NCI-H524 treated with DMSO at 0.1 percent for 48 hours (cell line): Measurements from ENCODE around the gene ALPL.
"Not testable (repeated sequence)": the region's sequence is repeated elsewhere in the genome, so short reads cannot be mapped to it uniquely, and the experiment has no call there.

Experiments used
- DNase-seq: peaks from one replicate; lab custom pipeline; 2025; lab: John Stamatoyannopoulos, UW

The ALPL gene

DNA sequence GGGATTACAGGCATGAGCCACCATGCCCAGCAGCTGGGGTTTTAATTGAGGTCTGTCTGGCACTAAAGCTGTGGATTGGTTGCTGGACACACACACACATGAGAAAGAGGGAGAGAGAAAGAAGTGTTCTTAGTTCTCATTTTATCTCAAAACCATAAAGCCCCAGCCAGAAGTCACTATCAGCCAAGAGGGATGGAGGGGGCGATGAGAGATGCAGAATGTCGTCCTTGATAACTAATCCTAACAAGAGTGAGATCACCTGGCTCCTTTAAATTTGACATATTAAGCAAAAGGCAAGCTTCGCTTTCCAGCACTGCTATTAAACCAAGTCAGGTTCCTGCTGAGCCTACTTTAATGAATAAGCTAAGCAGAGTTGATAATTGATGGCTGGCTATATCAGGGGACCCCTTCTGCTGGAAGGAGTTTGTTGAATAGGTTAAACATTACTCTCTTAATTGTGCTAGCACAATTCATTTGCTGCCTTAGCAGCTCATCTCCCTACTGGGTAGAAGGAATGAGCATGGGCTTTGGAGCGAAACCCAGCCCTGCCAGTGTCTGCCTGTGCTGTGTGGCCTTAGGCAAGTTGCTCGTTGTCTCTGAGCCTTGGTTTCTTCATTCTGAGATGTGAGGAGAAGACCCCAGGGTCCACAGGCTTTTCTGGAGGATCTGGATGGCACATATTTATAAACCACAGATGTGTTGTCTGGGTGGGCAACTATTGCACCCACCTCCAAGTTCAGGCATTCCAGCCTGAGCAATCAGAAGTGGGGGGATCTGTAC, 50.8 kb downstream of the ALPL start:
- no peak for DNase-seq

DNA sequence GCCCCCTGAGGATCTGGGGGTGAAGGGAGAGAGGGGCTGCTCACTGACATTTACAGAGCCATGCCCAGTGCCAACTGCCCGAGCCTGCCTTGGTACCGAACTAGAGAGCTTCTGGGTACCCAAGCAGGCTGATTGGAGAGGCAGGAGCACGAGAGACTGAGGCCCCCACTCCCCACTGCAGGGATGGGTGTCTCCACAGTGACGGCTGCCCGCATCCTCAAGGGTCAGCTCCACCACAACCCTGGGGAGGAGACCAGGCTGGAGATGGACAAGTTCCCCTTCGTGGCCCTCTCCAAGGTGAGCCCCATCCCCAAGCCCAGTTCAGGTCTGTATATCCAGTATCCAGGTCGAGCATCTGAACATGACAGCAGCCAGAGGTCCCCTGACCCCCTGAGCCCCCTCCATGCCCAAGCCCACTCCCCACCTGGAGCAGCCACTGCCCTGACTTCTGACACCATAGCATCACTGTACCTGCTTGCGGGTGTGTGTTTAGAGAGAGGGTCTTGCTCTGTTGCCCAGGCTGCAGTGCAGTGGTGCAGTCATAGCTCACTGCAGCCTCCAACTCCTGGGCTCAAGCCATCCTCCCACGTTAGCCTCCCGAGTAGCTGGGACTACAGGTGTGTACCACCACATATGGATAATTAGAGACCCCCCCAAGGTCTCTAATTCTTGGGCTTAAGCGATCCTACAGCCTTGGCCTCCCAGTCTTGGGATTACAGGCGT, 51.9 kb downstream of the ALPL start:
- no peak for DNase-seq

DNA sequence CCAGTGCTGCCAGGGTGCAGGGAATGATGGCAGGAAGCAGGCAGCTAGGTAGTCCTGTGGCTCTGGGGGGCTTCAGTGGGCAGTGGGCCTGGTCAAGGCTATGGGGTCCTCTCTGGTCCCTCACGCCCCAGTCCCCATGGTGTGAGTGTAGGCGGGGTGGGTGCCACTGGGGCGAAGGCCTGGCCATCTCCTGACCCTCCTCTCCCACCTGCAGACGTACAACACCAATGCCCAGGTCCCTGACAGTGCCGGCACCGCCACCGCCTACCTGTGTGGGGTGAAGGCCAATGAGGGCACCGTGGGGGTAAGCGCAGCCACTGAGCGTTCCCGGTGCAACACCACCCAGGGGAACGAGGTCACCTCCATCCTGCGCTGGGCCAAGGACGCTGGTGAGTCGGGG, 53.7 kb downstream of the ALPL start:
- no peak for DNase-seq

DNA sequence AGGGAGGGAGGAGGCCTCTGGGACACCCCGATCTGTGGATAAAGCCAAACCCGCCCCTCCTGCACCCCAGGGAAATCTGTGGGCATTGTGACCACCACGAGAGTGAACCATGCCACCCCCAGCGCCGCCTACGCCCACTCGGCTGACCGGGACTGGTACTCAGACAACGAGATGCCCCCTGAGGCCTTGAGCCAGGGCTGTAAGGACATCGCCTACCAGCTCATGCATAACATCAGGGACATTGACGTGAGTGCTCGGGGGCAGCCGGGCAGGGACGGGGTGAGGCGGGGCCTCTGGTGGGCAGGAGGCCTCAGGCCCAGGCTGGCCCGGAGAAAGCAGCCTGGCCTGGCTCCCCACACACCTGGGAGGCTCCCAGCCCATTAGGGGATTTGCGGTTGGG, 54.7 kb downstream of the ALPL start:
- no peak for DNase-seq

DNA sequence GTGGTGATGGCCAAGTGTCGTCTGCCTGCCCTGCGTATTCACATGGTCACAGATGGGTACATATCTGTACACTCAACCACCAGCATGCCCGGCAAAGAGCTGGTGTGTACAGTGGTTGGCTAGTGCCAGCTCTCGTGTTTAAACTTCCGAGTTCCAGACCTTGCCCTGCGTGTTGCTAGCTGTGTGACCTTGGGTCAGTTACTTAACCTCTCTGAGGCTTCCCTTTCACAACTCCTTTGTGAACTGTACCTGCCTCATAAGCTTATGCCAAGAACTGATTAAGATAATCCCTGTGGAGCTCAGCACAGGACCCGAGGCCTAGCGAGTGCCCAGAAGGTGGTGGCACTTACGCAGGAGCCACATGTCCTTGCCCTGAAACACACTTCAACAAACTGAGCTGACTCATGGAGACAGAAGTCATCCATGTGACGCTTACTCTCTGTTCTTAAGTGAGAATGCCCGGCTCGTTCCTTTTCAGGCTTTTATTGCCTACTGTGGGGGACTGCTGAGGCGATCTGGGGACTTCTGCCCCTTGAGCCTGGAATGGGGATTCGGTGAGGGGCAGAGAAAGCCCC, 55.4 kb downstream of the ALPL start:
- DNase-seq, result no peak

DNA sequence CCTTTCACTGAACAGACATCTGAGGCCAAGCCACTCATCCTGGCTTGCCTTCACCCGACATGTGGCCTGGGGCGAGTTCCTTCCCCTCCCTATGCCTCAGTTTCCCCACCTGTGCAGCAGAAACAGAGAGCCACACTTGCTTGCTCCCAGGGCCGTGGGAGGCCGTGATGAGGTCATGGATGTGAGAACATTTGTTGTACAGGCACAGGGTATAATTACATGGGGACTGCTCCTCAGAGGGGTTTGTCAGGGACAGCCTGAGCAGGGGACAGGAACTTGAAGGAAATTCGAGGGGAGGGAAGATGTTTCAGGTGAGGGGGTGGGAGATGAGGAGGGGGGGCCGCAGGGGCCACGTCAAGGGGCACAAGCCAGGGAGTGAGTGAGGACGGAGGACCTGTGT, 56.1 kb downstream of the ALPL start:
- DNase-seq, result no peak

DNA sequence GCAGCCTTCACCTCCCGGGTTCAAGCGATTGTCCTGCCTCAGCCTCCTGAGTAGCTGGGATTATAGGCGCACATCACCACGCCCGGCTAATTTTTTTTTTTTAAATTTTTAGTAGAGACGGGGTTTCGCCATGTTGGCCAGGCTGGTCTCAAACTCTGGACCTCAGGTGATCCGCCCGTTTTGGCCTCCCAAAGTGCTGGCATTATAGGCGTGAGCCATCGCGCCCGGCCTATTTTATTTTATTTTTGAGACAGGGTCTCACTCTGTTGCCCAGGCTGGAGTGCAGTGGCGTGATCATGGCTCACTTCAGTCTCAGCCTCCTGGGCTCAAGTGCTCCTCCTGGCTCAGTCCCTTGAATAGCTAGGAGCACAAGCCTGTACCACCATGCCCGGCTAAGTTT, 57.1 kb downstream of the ALPL start:
- not testable (repeated sequence) for DNase-seq

DNA sequence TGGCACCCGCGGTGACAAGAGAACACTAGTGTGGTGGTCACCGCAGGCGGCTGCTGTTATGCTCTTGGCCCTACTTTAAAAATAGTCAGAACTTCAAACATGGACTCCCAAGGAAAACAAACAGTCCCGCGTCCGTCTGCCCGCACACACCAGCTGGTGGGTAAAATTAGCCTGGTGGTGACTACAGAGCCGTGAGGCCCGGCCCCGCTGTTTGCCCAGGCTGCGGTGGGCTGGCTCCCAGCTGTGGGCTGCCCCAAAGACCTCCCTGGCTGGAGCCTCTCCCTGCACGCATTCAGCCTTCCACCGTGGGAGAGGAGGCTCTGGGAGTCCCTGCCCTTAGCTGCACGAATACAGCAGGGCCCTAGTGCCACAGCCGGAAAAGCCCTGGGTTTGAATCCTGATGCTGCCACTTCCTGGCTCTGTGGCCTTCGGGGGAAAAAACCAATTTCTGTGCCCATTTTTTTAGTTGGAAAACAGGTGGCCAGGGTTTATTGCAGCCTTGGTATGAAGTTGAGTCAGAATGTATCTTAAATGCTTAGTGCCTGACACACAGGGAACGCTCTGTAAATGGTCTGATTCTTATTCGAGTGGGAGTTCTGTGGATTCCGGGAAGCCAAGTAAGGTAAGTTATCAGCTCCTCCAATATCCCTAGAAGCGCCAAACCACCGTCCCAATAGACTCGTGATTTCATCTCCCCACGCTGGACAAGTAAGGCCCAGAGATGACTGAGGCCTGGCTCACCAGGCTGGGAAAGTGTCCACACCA, 58.2 kb downstream of the ALPL start:
- DNase-seq, result no peak

DNA sequence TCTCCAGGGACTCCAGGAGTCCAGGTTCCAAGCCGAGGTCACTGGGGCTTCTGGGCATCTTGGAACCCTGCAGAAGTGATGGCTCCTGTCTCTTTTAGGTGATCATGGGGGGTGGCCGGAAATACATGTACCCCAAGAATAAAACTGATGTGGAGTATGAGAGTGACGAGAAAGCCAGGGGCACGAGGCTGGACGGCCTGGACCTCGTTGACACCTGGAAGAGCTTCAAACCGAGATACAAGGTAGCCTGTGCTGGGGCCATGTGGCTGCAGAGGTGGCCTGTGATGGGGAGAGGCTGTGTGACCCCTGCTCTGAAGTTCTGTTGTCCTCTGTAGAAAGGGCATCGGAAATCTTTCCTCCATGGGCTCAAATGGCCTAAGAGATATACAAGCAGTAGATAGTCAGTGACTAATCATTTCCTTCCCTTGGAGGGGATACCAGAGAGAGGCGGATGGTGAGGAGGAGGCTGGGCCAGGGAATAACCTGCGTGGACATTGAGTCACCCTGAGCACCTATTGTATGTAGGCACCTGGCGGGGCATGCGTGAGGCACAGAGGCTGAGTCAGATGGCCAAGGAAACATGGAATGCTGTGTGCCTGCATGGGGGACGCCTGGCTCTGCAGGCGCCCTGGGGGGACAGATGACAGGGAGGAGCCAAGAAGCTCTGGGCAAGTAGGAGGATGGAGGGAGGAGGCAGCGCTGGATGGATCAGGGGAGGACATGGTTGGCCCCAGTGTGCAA, 59.0 kb downstream of the ALPL start:
- DNase-seq, result peak; percentile 31

DNA sequence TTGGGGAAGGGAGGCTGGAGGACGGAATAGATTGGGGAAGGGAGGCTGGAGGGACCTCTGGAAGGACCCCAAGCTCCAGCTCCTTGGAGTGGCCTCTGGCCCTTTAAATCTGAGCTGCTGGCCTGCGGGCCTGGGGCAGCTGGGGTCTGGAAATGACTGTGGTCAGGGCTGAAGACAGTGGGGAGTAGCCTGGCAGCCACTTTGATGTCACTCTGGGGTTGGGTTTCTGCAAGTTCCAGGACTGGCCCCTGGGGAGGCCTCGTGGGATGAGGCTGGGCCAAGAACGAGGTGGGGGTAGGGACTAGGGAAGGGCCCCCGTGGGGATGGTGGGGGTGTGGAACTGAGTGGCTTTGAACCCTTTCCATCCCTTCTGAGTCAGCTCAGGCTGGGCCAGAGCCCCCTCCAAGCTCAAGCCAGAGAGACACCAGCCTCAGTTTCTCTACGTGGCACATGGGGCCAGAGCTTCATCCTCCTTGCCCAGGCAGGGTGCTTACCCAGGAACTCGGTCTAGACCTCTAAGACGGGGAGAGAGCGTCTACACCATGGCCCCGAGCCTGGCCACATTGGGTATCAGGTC, 59.7 kb downstream of the ALPL start:
- no peak for DNase-seq

DNA sequence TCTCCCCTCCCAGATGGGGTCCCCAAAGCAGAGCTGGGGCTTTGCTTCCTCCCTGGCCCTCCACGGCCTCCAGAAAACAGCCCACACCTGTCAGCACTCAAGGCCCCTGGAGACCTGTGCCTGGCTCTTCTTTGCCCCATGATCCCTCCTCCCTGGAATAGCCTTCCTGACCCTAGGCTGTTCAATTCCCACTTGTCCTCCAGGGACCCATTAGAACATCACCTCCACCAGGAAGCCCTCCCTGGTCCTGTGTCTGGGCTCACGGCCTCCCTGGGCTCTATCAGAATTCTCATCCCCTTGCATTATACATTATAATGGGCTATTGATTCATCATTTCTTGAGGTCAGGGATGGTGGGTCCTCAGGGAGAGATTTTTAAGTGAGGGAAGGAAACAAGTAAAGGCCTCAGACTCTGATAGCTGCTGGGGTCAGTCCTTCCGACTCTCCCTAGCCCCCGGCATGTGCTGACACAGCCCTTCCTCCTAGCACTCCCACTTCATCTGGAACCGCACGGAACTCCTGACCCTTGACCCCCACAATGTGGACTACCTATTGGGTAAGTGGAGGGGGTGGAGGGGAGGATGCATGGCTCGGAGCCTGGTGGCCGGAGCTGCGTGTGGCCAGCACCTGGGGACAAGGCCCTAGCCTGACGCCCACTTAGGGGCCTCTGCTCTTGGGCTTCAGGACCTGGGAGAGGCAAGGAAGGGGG, 60.8 kb downstream of the ALPL start:
- no peak for DNase-seq

DNA sequence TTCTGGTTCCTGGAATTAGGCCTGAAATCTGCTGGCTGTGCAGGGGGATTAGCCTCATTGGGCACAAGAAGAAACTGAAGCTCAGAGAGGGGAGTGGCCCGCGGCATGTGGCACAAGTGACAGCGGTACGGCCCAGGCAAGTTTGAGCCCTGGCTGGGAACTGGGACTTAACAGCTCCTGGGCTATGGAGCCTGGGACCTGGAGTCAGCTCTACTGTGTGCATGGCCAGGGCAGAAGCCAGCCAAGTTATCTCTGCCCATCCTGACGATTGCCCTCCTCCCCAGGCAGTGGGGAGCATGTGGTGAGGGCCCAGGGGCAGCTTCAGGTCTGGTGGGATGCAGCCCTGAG, 61.3 kb downstream of the ALPL start:
- no peak for DNase-seq

DNA sequence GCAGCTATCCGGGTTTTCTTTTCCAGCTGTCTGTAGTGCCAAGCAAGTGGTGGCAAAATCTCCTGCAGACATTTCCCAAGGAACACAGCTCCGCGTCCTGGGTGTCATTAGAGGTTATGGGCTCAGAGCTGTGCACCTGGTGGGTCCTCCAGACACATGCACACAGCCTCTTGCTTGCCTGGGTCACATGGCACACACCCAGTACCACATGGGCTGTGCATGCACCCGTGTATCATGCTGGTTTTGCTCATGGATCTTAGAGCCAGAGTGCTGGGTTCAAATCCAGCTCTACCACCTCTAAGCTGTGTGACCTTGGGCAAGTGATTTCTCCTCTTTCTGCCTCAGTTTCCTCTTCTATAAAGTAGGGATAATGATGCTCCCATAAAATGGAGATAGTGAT, 61.7 kb downstream of the ALPL start:
- no peak for DNase-seq

DNA sequence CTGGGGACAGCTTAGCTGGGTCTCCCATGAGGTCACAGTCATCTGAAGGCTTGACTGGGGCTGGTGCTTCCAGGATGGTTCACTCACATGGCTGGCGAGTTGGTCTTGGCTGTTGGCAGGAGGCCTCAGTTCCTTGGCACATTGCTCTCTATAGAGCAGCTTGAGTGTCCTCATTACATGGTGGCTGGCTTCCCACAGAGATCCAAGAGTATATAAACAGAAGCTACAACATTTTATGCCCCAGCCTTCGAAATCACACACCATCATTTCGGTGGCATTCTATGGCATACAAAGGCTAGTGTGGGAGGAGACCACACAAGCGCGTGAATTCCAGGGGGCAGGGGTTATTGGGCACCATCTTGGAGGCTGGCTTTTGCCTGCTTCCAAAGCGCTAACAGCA, 63.0 kb downstream of the ALPL start:
- DNase-seq, result no peak

DNA sequence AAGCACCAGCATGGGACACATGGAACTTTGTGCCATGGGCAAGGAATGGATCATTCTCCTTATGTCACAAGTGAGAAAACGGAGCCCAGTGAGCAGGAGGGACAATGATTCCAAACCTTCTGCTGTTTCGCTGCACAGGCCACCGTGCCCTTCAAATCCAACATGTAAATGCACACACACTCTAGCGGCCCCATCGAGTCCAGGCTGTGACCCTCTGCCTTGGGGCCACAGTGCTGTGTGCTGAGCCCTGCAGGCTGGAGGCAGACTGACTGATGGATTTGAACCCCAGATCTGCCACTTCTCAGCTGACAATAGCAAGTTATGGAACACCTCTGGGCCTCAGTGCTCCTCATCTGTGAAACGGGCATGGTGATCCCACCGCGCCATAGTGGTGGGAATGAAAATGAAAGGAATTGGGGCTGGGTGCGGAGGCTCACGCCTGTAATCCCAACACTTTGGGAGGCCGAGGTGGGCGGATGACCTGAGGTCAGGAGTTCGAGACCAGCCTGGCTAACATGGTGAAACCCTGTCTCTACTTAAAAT, 63.6 kb downstream of the ALPL start:
- DNase-seq, result no peak

DNA sequence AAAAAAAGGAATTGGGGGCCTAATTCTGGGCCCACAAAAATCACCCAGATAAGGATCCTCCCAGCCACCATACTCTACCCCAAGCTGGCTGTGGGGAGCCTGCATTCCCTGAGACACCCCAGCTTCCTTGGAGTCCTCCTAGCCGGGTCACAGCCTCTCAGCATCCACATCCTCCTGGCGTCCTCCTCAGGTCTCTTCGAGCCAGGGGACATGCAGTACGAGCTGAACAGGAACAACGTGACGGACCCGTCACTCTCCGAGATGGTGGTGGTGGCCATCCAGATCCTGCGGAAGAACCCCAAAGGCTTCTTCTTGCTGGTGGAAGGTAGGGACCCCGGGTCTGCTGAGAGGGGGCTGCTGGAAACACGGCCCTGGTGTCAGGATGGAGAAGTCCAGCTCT, 64.3 kb downstream of the ALPL start:
- no peak for DNase-seq

DNA sequence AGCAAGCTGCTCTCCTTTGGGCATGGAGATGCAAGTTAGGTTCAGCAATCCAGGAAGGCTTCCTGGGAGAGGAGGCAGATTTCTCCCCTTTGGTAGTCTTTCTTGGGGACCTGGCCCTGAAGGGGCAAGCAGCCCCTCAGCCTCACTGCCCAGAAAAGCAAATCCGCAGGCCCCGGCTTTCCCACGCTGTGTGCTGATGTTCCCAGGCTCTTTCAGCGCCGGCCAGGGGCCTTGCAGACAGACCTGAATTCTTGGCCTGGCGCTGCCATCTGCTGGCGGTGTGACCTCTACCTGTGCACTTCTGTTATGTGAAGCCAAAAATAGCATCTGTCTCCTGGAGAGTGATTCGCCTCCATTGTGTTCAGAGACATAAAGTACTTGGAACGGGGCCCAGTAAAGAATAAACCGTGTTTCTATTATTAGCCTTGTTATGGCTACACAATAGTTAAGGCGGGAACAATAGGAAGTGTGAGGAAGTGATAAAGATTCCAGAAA, 64.8 kb downstream of the ALPL start:
- peak; percentile 46 for DNase-seq

DNA sequence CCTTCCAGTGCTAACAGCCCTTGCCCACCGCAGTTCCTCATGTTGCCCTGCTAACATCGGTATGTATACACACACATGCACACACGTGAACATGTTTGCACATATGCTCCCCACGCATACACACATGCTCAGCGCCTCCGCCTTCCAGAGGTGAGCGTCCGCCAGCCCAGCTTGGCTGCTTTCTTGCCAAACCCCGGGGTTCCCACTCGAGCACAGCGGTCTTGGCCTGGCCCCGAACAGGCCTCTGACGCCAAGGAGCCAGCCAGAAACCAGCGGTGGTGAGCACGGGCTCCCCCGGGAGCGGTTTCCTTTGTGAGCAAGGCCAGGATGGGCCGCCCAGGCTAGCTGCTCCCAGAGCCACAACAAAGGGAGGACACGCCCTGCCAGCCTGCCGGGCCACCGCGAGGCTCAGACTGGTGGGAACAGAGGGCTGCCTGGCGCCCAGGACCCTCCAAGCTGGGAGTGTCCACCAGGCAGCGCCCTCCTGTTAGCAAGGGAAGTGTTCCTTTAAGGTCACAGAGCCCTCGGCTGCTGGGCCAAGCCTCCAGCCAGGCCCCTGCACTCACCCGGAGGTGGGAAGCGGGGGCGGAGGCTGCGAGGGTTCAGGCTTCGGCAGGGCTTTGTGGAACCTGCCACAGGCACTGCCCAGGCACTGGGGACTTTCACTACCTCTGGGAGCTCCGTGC, 65.4 kb downstream of the ALPL start:
- no peak for DNase-seq

DNA sequence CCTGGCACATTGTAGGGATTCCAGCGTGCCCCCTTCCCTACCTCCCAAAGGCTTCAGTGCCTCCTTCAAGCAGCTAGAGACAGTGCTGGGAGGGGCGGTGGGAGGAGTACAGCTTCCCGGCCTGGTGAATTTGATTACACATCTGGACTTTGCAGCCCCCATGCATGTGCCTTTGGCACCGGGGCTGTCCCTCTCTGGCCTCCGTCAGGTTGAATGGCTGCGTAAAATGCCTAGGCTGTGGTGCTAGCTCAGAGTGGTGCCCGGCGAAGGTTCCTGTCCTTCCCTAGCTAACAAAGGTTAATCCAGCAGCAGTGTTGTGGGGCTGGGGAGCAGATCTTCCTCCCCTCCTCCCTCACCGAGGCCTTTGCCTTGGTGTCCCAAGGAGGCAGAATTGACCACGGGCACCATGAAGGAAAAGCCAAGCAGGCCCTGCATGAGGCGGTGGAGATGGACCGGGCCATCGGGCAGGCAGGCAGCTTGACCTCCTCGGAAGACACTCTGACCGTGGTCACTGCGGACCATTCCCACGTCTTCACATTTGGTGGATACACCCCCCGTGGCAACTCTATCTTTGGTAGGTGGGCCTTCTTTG, 66.2 kb downstream of the ALPL start:
- no peak for DNase-seq
